Activated T-helper 2 cell treated with anti-CD3 and anti-CD28 coated beads, Interferon-gamma antibody, Interleukin-2, Interleukin-4, amounts not matched to agents 10 μg/mL and 5 μg/mL and 100 μg/mL, durations not matched to agents 14 hours and 24 hours and 36 hours (primary cell): ENCODE measurements around the gene PSMB7. TPM values are rescaled to one million over a fixed set of nuclear protein-coding genes. Genes with fewer than 3 reads are reported as not detected.

Experiments used
- DNase-seq: peaks from one replicate; pipeline ENCODE4 v3.0.0; 2021; ENCODE audit warnings: low spot score
- H3K27ac Mint-ChIP-seq: one replicate; pipeline ENCODE4 v1.8.0; 2021; ENCODE audit warnings: mixed read lengths
- H3K27me3 Mint-ChIP-seq: one replicate; pipeline ENCODE4 v1.8.0; 2021; ENCODE audit warnings: low read depth, mixed read lengths
- H3K36me3 Mint-ChIP-seq: one replicate; pipeline ENCODE4 v1.8.0; 2021; ENCODE audit warnings: low read depth, mixed read lengths
- H3K4me1 Mint-ChIP-seq: one replicate; pipeline ENCODE4 v1.8.0; 2021; ENCODE audit warnings: low read depth, mixed read lengths
- H3K4me3 Mint-ChIP-seq: one replicate; pipeline ENCODE4 v1.8.0; 2021; ENCODE audit warnings: low read depth, mild to moderate bottlenecking, moderate library complexity, mixed read lengths
- H3K9me3 Mint-ChIP-seq: one replicate; pipeline ENCODE4 v1.8.0; 2021; ENCODE audit warnings: mixed read lengths
- intact Hi-C: fragments of 100-400 bp; cut with micrococcal nuclease; formaldehyde crosslinking; loops from one replicate; pipeline ENCODE4 v1.15.1; 2023
- total RNA-seq: library from RNA; stranded (reverse); gene quantifications from 2 replicates; pipeline ENCODE4 v1.2.3, GENCODE V29; 2022

PSMB7 gene
- total RNA-seq, 1 donor from 2014 or later = 211 TPM

- Mint-ChIP-seq H3K27ac (no peak overlapping the region), H3K36me3 (peaks cover 3% of the 10 kb centered on the region), H3K4me3 (no peak overlapping the region), H3K27me3 (peaks cover 4% of the 10 kb centered on the region), H3K4me1 (peaks cover 6% of the 10 kb centered on the region), H3K9me3 (peaks cover 4% of the 10 kb centered on the region)
- no peak for DNase-seq
- intact Hi-C loops = loop anchor here (2.0 to 10.0 kb wide), 3 partner anchors 117 to 522 kb away; partner anchors contain the start of gene GOLGA1
Measured at GRCh38 chr9:124419832-124420489, 4.7 kb upstream of the PSMB7 start.

- intact Hi-C loops = loop anchor here (2.0 to 10.0 kb wide), 3 partner anchors 21 to 526 kb away; partner anchors contain the start of gene GOLGA1
- peaks cover 42% of the 10 kb centered on the region for H3K36me3 Mint-ChIP-seq
- H3K27me3 Mint-ChIP-seq = no peaks in the 10 kb centered on the region
- H3K4me3 Mint-ChIP-seq = peak overlapping the region; percentile 98
- no peak for DNase-seq
- H3K9me3 Mint-ChIP-seq = peaks cover 4% of the 10 kb centered on the region
- H3K27ac Mint-ChIP-seq = peak overlapping the region; percentile 96
- H3K4me1 Mint-ChIP-seq = peaks cover 31% of the 10 kb centered on the region
Measured at GRCh38 chr9:124415852-124416484, 726 bp upstream of the PSMB7 start.

DNA sequence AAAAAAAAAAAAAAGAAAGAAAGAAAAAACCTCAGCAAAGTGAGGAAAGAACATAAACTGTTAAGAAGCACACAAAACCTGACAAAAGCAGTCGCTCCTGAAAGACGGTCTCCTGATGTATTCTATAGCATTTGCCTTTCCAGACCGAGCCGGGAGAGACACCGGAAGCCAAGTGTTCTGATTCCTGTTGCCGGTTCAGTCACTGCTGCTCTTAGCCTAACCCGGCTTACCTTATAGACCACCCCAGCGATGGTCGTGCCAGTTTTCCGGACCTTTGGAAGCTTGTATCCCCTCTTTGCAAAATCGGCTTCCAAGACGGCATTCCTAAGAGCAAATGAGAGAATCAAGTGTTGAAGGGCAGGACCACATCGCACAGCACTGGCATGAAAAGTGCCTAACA is 630 bp downstream of the PSMB7 start:
- Mint-ChIP-seq H3K36me3 (peaks cover 50% of the 10 kb centered on the region), H3K4me1 (peaks cover 34% of the 10 kb centered on the region), H3K4me3 (peak overlapping the region; percentile 98), H3K9me3 (peaks cover 4% of the 10 kb centered on the region), H3K27ac (peak overlapping the region; percentile 96), H3K27me3 (no peaks in the 10 kb centered on the region)
- intact Hi-C loops = loop anchor here (2.0 to 10.0 kb wide), 3 partner anchors 20 to 528 kb away; partner anchors contain the start of gene GOLGA1
- DNase-seq = no peak

DNA sequence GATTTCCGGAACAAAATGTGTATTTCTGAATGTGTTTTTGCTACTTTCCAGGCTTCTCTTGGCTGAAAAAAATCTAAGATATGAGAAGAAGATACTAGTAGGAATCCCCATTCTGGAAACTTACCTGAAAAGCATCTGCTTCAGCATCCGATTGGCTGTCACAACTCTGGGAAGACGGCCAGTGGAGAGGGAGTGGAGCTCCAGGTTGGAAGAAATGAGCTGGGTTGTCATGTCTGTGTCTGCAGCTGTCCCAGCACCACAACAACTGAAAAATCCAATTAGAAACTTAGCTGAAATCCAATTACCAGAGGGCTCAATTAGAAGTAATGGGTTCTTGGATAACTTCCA is 3.0 kb downstream of the PSMB7 start:
- no peak for DNase-seq
- Mint-ChIP-seq H3K27me3 (no peaks in the 10 kb centered on the region), H3K27ac (no peak overlapping the region), H3K9me3 (peaks cover 4% of the 10 kb centered on the region), H3K4me3 (no peak overlapping the region), H3K36me3 (peaks cover 70% of the 10 kb centered on the region), H3K4me1 (peaks cover 37% of the 10 kb centered on the region)
- intact Hi-C loops = loop anchor here (10.0 kb wide), 1 partner anchor 207 kb away; no protein-coding TSS in a partner anchor

GRCh38 chr9:124411514-124412227 is 3.6 kb downstream of the PSMB7 start:
- H3K27ac Mint-ChIP-seq = no peak overlapping the region
- intact Hi-C loops = loop anchor here (10.0 kb wide), 1 partner anchor 207 kb away; no protein-coding TSS in a partner anchor
- H3K36me3 Mint-ChIP-seq = peaks cover 75% of the 10 kb centered on the region
- DNase-seq = no peak
- no peak overlapping the region for H3K4me3 Mint-ChIP-seq
- peaks cover 37% of the 10 kb centered on the region for H3K4me1 Mint-ChIP-seq
- peaks cover 4% of the 10 kb centered on the region for H3K9me3 Mint-ChIP-seq
- H3K27me3 Mint-ChIP-seq = no peaks in the 10 kb centered on the region

DNA sequence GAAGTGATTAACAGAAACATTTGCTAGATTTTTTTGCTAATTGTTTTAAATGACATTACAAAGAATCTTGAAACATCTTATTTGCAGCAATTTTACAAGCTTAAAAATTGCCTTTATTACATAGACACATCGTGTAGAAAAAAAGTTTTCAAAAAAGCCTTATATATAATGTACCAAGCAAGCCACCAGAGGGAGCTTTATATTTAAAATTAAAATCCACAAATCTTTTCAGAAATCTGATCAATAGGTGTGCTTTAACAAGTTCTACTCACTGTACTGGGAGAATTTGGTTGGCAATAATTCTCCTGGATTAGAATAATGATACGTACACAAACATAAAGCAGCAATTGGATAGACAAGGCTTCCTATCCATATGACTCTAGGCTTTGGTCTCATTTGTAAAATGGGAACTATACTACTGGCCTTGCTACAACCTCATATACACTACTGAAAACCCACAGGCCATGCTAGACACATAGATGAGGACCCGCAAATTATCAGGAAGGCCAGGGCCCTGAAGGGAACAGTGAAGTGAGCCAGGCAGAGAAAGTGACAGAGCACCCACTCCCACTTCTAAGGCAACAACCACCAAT is 4.8 kb downstream of the PSMB7 start:
- no peak overlapping the region for H3K27ac Mint-ChIP-seq
- no peak overlapping the region for H3K4me3 Mint-ChIP-seq
- H3K27me3 Mint-ChIP-seq = no peaks in the 10 kb centered on the region
- peaks cover 87% of the 10 kb centered on the region for H3K36me3 Mint-ChIP-seq
- intact Hi-C loops = loop anchor here (10.0 kb wide), 1 partner anchor 206 kb away; no protein-coding TSS in a partner anchor
- DNase-seq = no peak
- peaks cover 33% of the 10 kb centered on the region for H3K4me1 Mint-ChIP-seq
- peaks cover under 1% of the 10 kb centered on the region for H3K9me3 Mint-ChIP-seq

- H3K9me3 Mint-ChIP-seq = no peaks in the 10 kb centered on the region
- no peak for DNase-seq
- no peak overlapping the region for H3K27ac Mint-ChIP-seq
- H3K4me1 Mint-ChIP-seq = peaks cover 31% of the 10 kb centered on the region
- H3K36me3 Mint-ChIP-seq = peaks cover 86% of the 10 kb centered on the region
- H3K27me3 Mint-ChIP-seq = no peaks in the 10 kb centered on the region
- H3K4me3 Mint-ChIP-seq = no peak overlapping the region
- intact Hi-C loops = no loop called here
Measured at GRCh38 chr9:124409410-124409809, 5.8 kb downstream of the PSMB7 start.

- H3K36me3 Mint-ChIP-seq = peaks cover 72% of the 10 kb centered on the region
- intact Hi-C loops = no loop called here
Measured at GRCh38 chr9:124403246-124403645, 12.0 kb downstream of the PSMB7 start.

GRCh38 chr9:124399968-124400940 is 15.0 kb downstream of the PSMB7 start:
- Mint-ChIP-seq H3K36me3 (peaks cover 53% of the 10 kb centered on the region), H3K9me3 (no peaks in the 10 kb centered on the region), H3K4me3 (no peak overlapping the region), H3K4me1 (peaks cover 9% of the 10 kb centered on the region), H3K27ac (no peak overlapping the region), H3K27me3 (no peaks in the 10 kb centered on the region)
- DNase-seq = no peak
- intact Hi-C loops = loop anchor here (10.0 kb wide), 1 partner anchor 185 kb away; no protein-coding TSS in a partner anchor

More at GRCh38 chr9:124403246-124403645, 12.0 kb downstream of the PSMB7 start:
- no peak overlapping the region for H3K27ac Mint-ChIP-seq
- no peak overlapping the region for H3K4me3 Mint-ChIP-seq
- peaks cover 5% of the 10 kb centered on the region for H3K4me1 Mint-ChIP-seq
- DNase-seq = no peak
- H3K27me3 Mint-ChIP-seq = no peaks in the 10 kb centered on the region
- H3K9me3 Mint-ChIP-seq = no peaks in the 10 kb centered on the region

- no peak for DNase-seq
- Mint-ChIP-seq H3K27ac (no peak overlapping the region), H3K4me1 (peaks cover 17% of the 10 kb centered on the region), H3K27me3 (no peaks in the 10 kb centered on the region), H3K9me3 (no peaks in the 10 kb centered on the region), H3K4me3 (no peak overlapping the region), H3K36me3 (peaks cover 54% of the 10 kb centered on the region)
- intact Hi-C loops = loop anchor here (10.0 kb wide), 1 partner anchor 185 kb away; no protein-coding TSS in a partner anchor
Measured at GRCh38 chr9:124399323-124399967, 15.8 kb downstream of the PSMB7 start.

DNA sequence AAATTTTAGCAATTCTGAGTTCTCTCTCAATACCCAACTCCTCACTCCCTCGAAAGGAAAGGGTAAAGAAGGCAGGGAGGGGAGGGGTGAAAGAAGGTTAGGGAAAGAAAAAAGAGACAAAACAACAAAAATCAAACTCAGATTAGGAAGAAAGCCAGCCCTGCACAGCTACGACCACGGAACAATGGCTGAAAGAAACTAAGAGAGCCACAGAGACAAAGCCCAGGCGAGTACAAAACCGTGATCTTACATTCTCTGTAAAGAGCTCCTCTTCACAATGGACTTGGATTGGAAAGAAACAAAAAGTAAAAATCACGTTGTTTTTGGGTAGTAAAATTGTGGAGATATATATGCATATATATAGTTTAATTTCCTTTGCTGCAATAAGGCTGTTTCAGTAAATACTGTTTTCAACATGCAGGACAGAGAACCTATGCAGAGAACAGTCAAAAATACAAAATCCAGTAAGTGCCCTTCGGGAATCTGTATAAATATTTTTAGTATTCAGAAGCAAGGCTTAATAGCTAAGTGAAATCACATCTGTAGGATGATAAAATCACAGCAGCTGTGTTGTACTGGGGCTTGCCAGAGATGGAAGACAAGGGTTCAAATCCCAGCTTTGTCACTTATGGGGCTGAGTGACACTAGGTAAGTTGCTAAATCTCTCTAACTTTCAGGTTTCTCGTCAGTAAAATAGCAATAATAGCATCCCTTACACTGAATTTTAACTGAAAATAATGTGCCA is 16.9 kb downstream of the PSMB7 start:
- intact Hi-C loops = loop anchor here (10.0 kb wide), 1 partner anchor 184 kb away; no protein-coding TSS in a partner anchor
- DNase-seq = no peak
- no peak overlapping the region for H3K27ac Mint-ChIP-seq

More for the DNA sequence above, 16.9 kb downstream of the PSMB7 start:
- Mint-ChIP-seq H3K36me3 (peaks cover 50% of the 10 kb centered on the region), H3K27me3 (no peaks in the 10 kb centered on the region), H3K9me3 (no peaks in the 10 kb centered on the region), H3K4me1 (peaks cover 26% of the 10 kb centered on the region), H3K4me3 (no peak overlapping the region)
